HEK293 (cell line): ENCODE results near the gene R3HDM4.

Experiments
- CTCF ChIA-PET: fragments of 350-600 bp; formaldehyde crosslinking; extraction: SDS; loops from one replicate; lab custom pipeline; 2021; ENCODE audit warnings: antibody characterized with exemption; lab: Yijun Ruan, JAX
- POLR2A ChIA-PET: fragments of 300-600 bp; formaldehyde crosslinking; extraction: SDS; loops from one replicate; lab custom pipeline; 2020; ENCODE audit warnings: antibody characterized with exemption, inconsistent platforms; lab: Yijun Ruan, JAX
- H3K27ac ChIP-seq: fragments of 200-500 bp; sonication (Bioruptor generic); 2 replicates; pipeline ENCODE4 v1.5.1; 2014; ENCODE audit warnings: low read depth, low read length, control low read depth, inconsistent platforms; ENCODE audit errors: extremely low read depth
- H3K36me3 ChIP-seq, 2 experiments: fragments of 200-500 bp in 1 of 2; sonication (Bioruptor generic) in 1 of 2; 1 replicate in 1 of 2; 2 replicates in 1 of 2; pipeline ENCODE4 v1.5.1; 2014 to 2017; ENCODE audit warnings: inconsistent platforms in 2 of 2, low read length in 2 of 2; ENCODE audit not compliant: control insufficient read depth in 2 of 2, insufficient read depth in 1 of 2
- H3K4me1 ChIP-seq: fragments of 200-500 bp; sonication (Bioruptor generic); 2 replicates; pipeline ENCODE4 v1.5.1; 2014; ENCODE audit warnings: mild to moderate bottlenecking, low read length, inconsistent platforms; ENCODE audit not compliant: control insufficient read depth, insufficient read depth
- H3K4me3 ChIP-seq: 2 replicates; pipeline ENCODE4 v1.5.1; 2011; ENCODE audit warnings: low read depth, mild to moderate bottlenecking, control low read depth, low read length, moderate library complexity
- H3K9me3 ChIP-seq: fragments of 200-500 bp; sonication (Bioruptor generic); 2 replicates; pipeline ENCODE4 v1.5.1; 2014; ENCODE audit warnings: low read depth, low read length, inconsistent platforms; ENCODE audit not compliant: control insufficient read depth, insufficient read depth
- BCL11A ChIP-seq: fragments of 450-650 bp; formaldehyde crosslinking; IDR thresholded peaks from 2 replicates; pipeline ENCODE4 v1.5.1; 2016; ENCODE audit warnings: low read depth, missing biosample characterization, missing genetic modification characterization
- EGR2 ChIP-seq: fragments of 450-650 bp; formaldehyde crosslinking; IDR thresholded peaks from 2 replicates; pipeline ENCODE4 v1.5.1; 2016; ENCODE audit warnings: low read depth, missing biosample characterization, missing genetic modification characterization
- GLI4 ChIP-seq: fragments of 450-650 bp; formaldehyde crosslinking; IDR thresholded peaks from 2 replicates; pipeline ENCODE4 v1.5.1; 2016; ENCODE audit warnings: missing biosample characterization, missing genetic modification characterization
- HOXA7 ChIP-seq: sonication (generic); formaldehyde crosslinking; IDR thresholded peaks from 2 replicates; pipeline ENCODE4 v1.8.1; 2022; ENCODE audit warnings: missing genetic modification reagents, borderline replicate concordance
- KLF1 ChIP-seq: fragments of 450-650 bp; formaldehyde crosslinking; IDR thresholded peaks from 2 replicates; pipeline ENCODE4 v1.5.1; 2016; ENCODE audit warnings: missing biosample characterization, missing genetic modification characterization
- MZF1 ChIP-seq: fragments of 450-650 bp; formaldehyde crosslinking; IDR thresholded peaks from 2 replicates; pipeline ENCODE4 v1.5.1; 2017; ENCODE audit warnings: missing biosample characterization, missing genetic modification characterization, borderline replicate concordance
- REPIN1 ChIP-seq: fragments of 450-650 bp; formaldehyde crosslinking; IDR thresholded peaks from 2 replicates; pipeline ENCODE4 v1.5.1; 2017; ENCODE audit warnings: missing biosample characterization, missing genetic modification characterization, low read depth
- SCRT1 ChIP-seq: fragments of 450-650 bp; formaldehyde crosslinking; IDR thresholded peaks from 2 replicates; pipeline ENCODE4 v1.5.1; 2016; ENCODE audit warnings: missing biosample characterization, missing genetic modification characterization, borderline replicate concordance
- SP2 ChIP-seq: fragments of 450-650 bp; formaldehyde crosslinking; IDR thresholded peaks from 2 replicates; pipeline ENCODE4 v1.5.1; 2016; ENCODE audit warnings: missing biosample characterization, missing genetic modification characterization
- TCF7L2 ChIP-seq: IDR thresholded peaks from 2 replicates; pipeline ENCODE4 v1.6.1; 2011; ENCODE audit warnings: low read depth, mild to moderate bottlenecking, inconsistent platforms, low read length, moderate library complexity, borderline replicate concordance
- ZEB2 ChIP-seq: fragments of 450-650 bp; formaldehyde crosslinking; IDR thresholded peaks from 2 replicates; pipeline ENCODE4 v1.5.1; 2016; ENCODE audit warnings: missing biosample characterization, missing genetic modification characterization
- ZFHX2 ChIP-seq: fragments of 450-650 bp; formaldehyde crosslinking; conservative IDR thresholded peaks from 2 replicates; pipeline ENCODE4 v1.5.1; 2016; ENCODE audit warnings: missing biosample characterization, missing genetic modification characterization
- ZNF121 ChIP-seq: fragments of 450-650 bp; formaldehyde crosslinking; IDR thresholded peaks from 2 replicates; pipeline ENCODE4 v1.5.1; 2016; ENCODE audit warnings: missing biosample characterization, missing genetic modification characterization
- ZNF155 ChIP-seq: fragments of 450-650 bp; formaldehyde crosslinking; IDR thresholded peaks from 2 replicates; pipeline ENCODE4 v1.5.1; 2016; ENCODE audit warnings: missing biosample characterization, missing genetic modification characterization
- ZNF174 ChIP-seq: fragments of 450-650 bp; formaldehyde crosslinking; IDR thresholded peaks from 2 replicates; pipeline ENCODE4 v1.5.0; 2017; ENCODE audit warnings: missing biosample characterization, mild to moderate bottlenecking, missing genetic modification characterization
- ZNF23 ChIP-seq: fragments of 450-650 bp; formaldehyde crosslinking; IDR thresholded peaks from 2 replicates; pipeline ENCODE4 v1.5.1; 2016; ENCODE audit warnings: missing biosample characterization, missing genetic modification characterization, borderline replicate concordance
- ZNF248 ChIP-seq: fragments of 450-650 bp; formaldehyde crosslinking; IDR thresholded peaks from 2 replicates; pipeline ENCODE4 v1.5.1; 2017; ENCODE audit warnings: missing biosample characterization, missing genetic modification characterization
- ZNF292 ChIP-seq: fragments of 450-650 bp; formaldehyde crosslinking; IDR thresholded peaks from 2 replicates; pipeline ENCODE4 v1.5.1; 2016; ENCODE audit warnings: low read depth, missing biosample characterization, missing genetic modification characterization, borderline replicate concordance
- ZNF596 ChIP-seq: fragments of 450-650 bp; IDR thresholded peaks from 2 replicates; pipeline ENCODE4 v1.5.0; 2018; ENCODE audit warnings: missing biosample characterization, mild to moderate bottlenecking, missing genetic modification characterization, moderate library complexity
- ZNF664 ChIP-seq: fragments of 450-650 bp; formaldehyde crosslinking; IDR thresholded peaks from 2 replicates; pipeline ENCODE4 v1.5.1; 2016; ENCODE audit warnings: missing biosample characterization, missing genetic modification characterization
- ZNF76 ChIP-seq: fragments of 450-650 bp; formaldehyde crosslinking; IDR thresholded peaks from 2 replicates; pipeline ENCODE4; 2016; ENCODE audit warnings: low read depth, missing biosample characterization, missing genetic modification characterization, borderline replicate concordance
- ZNF830 ChIP-seq: fragments of 450-650 bp; IDR thresholded peaks from 2 replicates; pipeline ENCODE4 v1.5.0; 2018; ENCODE audit warnings: missing biosample characterization, missing genetic modification characterization, low read depth, mild to moderate bottlenecking, moderate library complexity
- ZXDB ChIP-seq: fragments of 450-650 bp; formaldehyde crosslinking; IDR thresholded peaks from 2 replicates; pipeline ENCODE4 v1.5.1; 2016; ENCODE audit warnings: missing biosample characterization, missing genetic modification characterization
- TF ChIP-seq, protein P1 (sequence below): fragments of 450-650 bp; formaldehyde crosslinking; IDR thresholded peaks from 2 replicates; pipeline ENCODE4 v1.5.1; 2017; ENCODE audit warnings: missing biosample characterization, mild to moderate bottlenecking, missing genetic modification characterization, moderate library complexity
- TF ChIP-seq, protein P2 (sequence below): fragments of 450-650 bp; IDR thresholded peaks from 2 replicates; pipeline ENCODE4 v1.5.1; 2018; ENCODE audit warnings: missing biosample characterization, mild to moderate bottlenecking, missing genetic modification characterization
- TF ChIP-seq, protein P3 (sequence below): fragments of 450-650 bp; formaldehyde crosslinking; IDR thresholded peaks from 2 replicates; pipeline ENCODE4 v1.5.1; 2017; ENCODE audit warnings: missing biosample characterization, missing genetic modification characterization
- TF ChIP-seq, protein P4 (sequence below): fragments of 450-650 bp; IDR thresholded peaks from 2 replicates; pipeline ENCODE4 v1.5.1; 2018; ENCODE audit warnings: missing biosample characterization, missing genetic modification characterization

Gene R3HDM4

DNA sequence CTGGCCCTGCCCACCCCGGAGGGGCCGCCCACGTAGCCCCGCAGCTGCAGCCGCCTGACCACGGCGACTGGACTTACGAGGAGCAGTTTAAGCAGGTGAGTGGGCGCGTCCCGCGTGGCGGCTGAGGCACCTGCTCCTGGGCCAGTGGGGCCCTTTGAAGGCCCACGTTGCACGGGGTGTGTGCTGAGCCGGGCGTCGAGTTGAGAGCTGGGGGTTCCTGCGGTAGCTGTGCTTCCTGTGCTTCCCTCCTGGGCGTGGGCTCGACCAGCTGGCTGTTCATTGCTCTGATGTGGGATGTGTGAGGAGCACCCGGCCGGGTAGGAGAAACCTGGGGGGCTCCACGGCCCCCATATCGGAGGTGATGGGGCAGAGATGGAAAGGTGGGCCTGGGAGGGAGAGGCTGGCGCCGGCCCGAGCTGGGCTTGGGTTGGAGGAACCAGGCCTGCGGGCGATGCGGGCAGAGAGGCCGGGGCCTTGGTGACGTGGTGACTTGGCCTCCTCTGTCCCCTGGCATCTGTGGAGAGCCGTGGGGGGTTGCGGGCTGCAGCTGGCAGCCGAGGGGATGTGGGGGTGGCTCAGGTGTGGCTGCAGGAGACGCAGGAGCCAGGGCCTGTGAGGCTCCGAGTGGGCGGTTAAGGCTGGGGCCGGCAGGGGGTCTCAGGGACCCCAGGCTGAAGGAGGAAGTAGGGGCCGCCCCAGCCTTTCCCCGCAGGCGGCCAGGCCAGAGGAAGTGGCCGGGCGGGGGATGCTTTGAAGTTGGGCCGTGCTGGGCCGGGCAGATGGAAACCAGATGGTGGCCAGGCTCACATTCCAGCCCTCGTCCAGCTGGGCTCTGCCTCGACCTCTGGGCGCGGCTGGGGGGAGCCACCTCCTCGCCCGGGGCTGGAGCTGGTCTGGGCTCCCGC is 19.9 kb upstream of the R3HDM4 start (continued):
- TF ChIP-seq ZNF292 = no peak
- no peak for TF ChIP-seq HOXA7 (CRISPR knock-in tag)
- TF ChIP-seq GLI4 = no peak
- no peak for TF ChIP-seq ZNF248 (tag by site-specific recombination)
- no peak for TF ChIP-seq ZNF155 (tag by site-specific recombination)
- peak; percentile 10; the same call in 1 of the 2 replicates for TF ChIP-seq SP2 (tag by site-specific recombination)
- TF ChIP-seq, protein P1, sequence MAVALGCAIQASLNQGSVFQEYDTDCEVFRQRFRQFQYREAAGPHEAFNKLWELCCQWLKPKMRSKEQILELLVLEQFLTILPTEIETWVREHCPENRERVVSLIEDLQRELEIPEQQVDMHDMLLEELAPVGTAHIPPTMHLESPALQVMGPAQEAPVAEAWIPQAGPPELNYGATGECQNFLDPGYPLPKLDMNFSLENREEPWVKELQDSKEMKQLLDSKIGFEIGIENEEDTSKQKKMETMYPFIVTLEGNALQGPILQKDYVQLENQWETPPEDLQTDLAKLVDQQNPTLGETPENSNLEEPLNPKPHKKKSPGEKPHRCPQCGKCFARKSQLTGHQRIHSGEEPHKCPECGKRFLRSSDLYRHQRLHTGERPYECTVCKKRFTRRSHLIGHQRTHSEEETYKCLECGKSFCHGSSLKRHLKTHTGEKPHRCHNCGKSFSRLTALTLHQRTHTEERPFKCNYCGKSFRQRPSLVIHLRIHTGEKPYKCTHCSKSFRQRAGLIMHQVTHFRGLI (tag by site-specific recombination) = peak; percentile 74; the same call in 1 of the 2 replicates
- peak; percentile 29; the same call in 1 of the 2 replicates for TF ChIP-seq TCF7L2
- no peak for TF ChIP-seq ZNF121 (tag by site-specific recombination)
- TF ChIP-seq REPIN1 (tag by site-specific recombination) = no peak

DNA sequence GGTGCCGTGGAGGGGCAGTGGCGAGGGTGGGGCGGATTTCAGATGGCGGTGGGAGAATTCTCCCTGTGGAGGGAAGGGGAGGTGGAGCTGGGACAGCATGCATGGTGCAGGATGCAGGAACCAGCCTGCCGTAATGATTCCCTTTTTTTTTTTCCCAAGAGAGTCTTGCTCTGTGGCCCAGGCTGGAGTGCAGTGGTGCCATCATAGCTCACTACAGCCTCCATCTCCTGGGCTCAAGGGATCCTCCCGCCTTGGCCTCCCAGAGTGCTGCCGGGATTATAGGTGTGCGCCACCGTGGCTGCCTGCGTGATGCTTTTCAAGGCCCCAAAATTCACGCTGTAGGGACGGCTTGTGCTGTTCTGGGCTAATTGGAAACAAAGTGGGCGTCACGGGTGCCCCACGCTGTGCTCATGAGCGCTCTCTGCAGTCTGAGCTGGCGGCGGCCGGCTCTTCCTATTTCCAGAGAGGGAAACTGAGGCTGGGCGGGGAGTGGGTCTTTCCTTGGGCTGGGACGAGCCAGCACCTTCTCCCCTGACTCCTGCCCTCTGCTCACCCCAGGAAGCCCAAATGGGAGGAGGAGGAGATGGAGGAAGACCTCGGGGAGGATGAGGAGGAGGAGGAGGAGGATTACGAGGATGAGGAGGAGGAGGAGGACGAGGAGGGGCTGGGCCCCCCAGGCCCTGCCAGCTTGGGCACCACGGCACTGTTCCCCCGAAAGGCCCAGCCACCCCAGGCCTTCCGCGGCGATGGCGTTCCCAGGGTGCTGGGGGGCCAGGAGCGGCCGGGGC is 19.0 kb upstream of the R3HDM4 start:
- ChIA-PET POLR2A (no interaction called here), CTCF (interaction anchor here (0.6 to 0.9 kb wide), 3 partner anchors 30 to 334 kb away, joined by 3 read pairs; no protein-coding TSS in a partner anchor)
- Histone ChIP-seq H3K4me1 (no peaks in the 10 kb centered on the region), H3K36me3 (peaks cover 0 to 37% of the 10 kb centered on the region in 2 experiments; a peak in 2 of 3 replicates), H3K9me3 (no peaks in the 10 kb centered on the region), H3K27ac (no peak overlapping the region), H3K4me3 (no peak overlapping the region)
- TF ChIP-seq ZNF23 (tag by site-specific recombination) (no peak), SCRT1 (tag by site-specific recombination) (no peak), BCL11A (tag by site-specific recombination) (no peak), ZNF664 (tag by site-specific recombination) (no peak), ZNF174 (tag by site-specific recombination) (no peak), MZF1 (tag by site-specific recombination) (no peak), ZNF830 (tag by site-specific recombination) (no peak), KLF1 (no peak), ZFHX2 (tag by site-specific recombination) (peak; percentile 76), ZNF596 (no peak), ZEB2 (tag by site-specific recombination) (no peak), ZXDB (no peak), ZNF76 (tag by site-specific recombination) (no peak), EGR2 (peak; percentile 59)
- TF ChIP-seq, protein P2, sequence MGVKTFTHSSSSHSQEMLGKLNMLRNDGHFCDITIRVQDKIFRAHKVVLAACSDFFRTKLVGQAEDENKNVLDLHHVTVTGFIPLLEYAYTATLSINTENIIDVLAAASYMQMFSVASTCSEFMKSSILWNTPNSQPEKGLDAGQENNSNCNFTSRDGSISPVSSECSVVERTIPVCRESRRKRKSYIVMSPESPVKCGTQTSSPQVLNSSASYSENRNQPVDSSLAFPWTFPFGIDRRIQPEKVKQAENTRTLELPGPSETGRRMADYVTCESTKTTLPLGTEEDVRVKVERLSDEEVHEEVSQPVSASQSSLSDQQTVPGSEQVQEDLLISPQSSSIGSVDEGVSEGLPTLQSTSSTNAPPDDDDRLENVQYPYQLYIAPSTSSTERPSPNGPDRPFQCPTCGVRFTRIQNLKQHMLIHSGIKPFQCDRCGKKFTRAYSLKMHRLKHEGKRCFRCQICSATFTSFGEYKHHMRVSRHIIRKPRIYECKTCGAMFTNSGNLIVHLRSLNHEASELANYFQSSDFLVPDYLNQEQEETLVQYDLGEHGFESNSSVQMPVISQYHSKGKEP (tag by site-specific recombination) = peak; percentile 32; the same call in 1 of the 2 replicates
- TF ChIP-seq, protein P3, sequence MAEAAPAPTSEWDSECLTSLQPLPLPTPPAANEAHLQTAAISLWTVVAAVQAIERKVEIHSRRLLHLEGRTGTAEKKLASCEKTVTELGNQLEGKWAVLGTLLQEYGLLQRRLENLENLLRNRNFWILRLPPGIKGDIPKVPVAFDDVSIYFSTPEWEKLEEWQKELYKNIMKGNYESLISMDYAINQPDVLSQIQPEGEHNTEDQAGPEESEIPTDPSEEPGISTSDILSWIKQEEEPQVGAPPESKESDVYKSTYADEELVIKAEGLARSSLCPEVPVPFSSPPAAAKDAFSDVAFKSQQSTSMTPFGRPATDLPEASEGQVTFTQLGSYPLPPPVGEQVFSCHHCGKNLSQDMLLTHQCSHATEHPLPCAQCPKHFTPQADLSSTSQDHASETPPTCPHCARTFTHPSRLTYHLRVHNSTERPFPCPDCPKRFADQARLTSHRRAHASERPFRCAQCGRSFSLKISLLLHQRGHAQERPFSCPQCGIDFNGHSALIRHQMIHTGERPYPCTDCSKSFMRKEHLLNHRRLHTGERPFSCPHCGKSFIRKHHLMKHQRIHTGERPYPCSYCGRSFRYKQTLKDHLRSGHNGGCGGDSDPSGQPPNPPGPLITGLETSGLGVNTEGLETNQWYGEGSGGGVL (tag by site-specific recombination) = no peak
- TF ChIP-seq, protein P4, sequence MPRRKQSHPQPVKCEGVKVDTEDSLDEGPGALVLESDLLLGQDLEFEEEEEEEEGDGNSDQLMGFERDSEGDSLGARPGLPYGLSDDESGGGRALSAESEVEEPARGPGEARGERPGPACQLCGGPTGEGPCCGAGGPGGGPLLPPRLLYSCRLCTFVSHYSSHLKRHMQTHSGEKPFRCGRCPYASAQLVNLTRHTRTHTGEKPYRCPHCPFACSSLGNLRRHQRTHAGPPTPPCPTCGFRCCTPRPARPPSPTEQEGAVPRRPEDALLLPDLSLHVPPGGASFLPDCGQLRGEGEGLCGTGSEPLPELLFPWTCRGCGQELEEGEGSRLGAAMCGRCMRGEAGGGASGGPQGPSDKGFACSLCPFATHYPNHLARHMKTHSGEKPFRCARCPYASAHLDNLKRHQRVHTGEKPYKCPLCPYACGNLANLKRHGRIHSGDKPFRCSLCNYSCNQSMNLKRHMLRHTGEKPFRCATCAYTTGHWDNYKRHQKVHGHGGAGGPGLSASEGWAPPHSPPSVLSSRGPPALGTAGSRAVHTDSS = peak; percentile 92
- TF ChIP-seq, protein P1 (tag by site-specific recombination) = no peak
